Inflammatory macrophage (primary cell): ENCODE data around the gene ST6GALNAC6.

Experiments
- DNase-seq, 2 donors: peaks; one replicate each; pipeline ENCODE4 v3.0.0-alpha.2; 2020 to 2022

Gene ST6GALNAC6

GRCh38 chr9:127931092-127931881 lies 31.9 kb upstream of the ST6GALNAC6 start:
- DNase-seq = no peak

GRCh38 chr9:127930231-127931091 lies 31.1 kb upstream of the ST6GALNAC6 start, which contains the start of gene PIP5KL1:
TSS of gene PIP5KL1 (minus strand) at chr9:127930777. CDS start at chr9:127930752, 25 bp downstream.
- DNase-seq = peak; percentile 63 to 77

- no peak for DNase-seq
Measured at GRCh38 chr9:127929625-127929979, 30.2 kb upstream of the ST6GALNAC6 start.

GRCh38 chr9:127928676-127929624 lies 29.5 kb upstream of the ST6GALNAC6 start:
- DNase-seq = no peak

GRCh38 chr9:127927988-127928675 lies 28.7 kb upstream of the ST6GALNAC6 start:
- peak; percentile 43 to 65 for DNase-seq

- DNase-seq = no peak
Measured at GRCh38 chr9:127927201-127927987, 28.0 kb upstream of the ST6GALNAC6 start.

- no peak for DNase-seq
Measured at GRCh38 chr9:127926906-127927200, 27.4 kb upstream of the ST6GALNAC6 start.

- no peak for DNase-seq
Measured at GRCh38 chr9:127925959-127926905, 26.8 kb upstream of the ST6GALNAC6 start.

GRCh38 chr9:127924736-127925444 lies 25.5 kb upstream of the ST6GALNAC6 start:
- no peak for DNase-seq

GRCh38 chr9:127923771-127924170 lies 24.4 kb upstream of the ST6GALNAC6 start:
- no peak for DNase-seq

- DNase-seq = no peak
Measured at GRCh38 chr9:127923046-127923445, 23.6 kb upstream of the ST6GALNAC6 start.

- peak; percentile 51 to 61 for DNase-seq
Measured at GRCh38 chr9:127921557-127922120, 22.2 kb upstream of the ST6GALNAC6 start.

GRCh38 chr9:127920794-127921193 lies 21.4 kb upstream of the ST6GALNAC6 start:
- DNase-seq = no peak

- DNase-seq = peak; percentile 88 to 98
Measured at GRCh38 chr9:127919253-127919815, 19.9 kb upstream of the ST6GALNAC6 start.

- DNase-seq = peak in 1 of 2 donors; percentile 51
Measured at GRCh38 chr9:127918183-127919107, 19.0 kb upstream of the ST6GALNAC6 start.

- DNase-seq = peak in 1 of 2 donors; percentile 56
Measured at GRCh38 chr9:127917603-127918002, 18.2 kb upstream of the ST6GALNAC6 start.
